NCI-H69 (cell line): ENCODE results near the gene INTS1.

Source experiments
- DNase-seq: peaks from one replicate; lab custom pipeline; 2025; lab: John Stamatoyannopoulos, UW

INTS1 gene

GRCh38 chr7:1503390-1503789, 799 bp downstream of the INTS1 start:
- DNase-seq = no peak

GRCh38 chr7:1502845-1503244, 1.3 kb downstream of the INTS1 start:
- DNase-seq = no peak

DNA sequence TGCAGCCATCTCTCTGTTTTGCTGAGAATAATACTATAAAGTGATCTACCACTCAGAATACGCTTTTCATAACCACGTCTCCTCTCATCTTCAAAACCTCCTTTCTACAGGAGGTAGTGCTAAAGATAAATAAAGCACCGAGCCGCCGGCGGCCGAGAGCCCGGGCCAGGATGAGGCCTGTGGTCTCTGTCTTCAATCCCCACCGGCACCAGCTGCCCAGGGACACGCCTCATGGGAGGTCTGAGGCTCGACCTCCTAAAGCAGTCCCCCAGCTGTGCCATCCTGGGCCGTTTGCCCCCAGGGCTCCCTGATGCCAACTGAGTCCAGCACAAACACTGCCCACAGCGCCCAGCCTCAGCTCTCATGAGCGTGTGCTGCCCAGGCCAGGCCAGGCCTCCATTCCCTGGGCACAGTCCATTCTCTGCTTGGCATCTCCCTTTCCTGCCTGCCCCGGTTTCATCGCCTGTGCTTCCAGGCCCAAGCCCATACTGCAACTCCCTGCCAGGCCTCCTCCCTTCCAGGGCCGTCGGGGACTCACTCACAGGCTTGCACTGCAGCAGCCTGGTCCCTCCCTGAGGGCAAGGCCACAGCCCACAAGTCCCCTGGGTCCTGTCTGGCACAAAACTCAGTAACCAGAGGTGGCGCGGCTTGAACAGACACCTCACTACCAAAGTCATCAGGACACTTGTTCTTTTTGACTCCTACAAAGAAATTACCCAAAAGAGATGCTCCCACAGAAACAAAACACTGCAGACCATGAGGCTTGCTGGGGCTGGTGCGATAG, 2.5 kb downstream of the INTS1 start:
- DNase-seq = no peak

GRCh38 chr7:1500064-1500807, 4.0 kb downstream of the INTS1 start:
- no peak for DNase-seq

GRCh38 chr7:1499367-1500029, 4.7 kb downstream of the INTS1 start:
- DNase-seq = no peak

DNA sequence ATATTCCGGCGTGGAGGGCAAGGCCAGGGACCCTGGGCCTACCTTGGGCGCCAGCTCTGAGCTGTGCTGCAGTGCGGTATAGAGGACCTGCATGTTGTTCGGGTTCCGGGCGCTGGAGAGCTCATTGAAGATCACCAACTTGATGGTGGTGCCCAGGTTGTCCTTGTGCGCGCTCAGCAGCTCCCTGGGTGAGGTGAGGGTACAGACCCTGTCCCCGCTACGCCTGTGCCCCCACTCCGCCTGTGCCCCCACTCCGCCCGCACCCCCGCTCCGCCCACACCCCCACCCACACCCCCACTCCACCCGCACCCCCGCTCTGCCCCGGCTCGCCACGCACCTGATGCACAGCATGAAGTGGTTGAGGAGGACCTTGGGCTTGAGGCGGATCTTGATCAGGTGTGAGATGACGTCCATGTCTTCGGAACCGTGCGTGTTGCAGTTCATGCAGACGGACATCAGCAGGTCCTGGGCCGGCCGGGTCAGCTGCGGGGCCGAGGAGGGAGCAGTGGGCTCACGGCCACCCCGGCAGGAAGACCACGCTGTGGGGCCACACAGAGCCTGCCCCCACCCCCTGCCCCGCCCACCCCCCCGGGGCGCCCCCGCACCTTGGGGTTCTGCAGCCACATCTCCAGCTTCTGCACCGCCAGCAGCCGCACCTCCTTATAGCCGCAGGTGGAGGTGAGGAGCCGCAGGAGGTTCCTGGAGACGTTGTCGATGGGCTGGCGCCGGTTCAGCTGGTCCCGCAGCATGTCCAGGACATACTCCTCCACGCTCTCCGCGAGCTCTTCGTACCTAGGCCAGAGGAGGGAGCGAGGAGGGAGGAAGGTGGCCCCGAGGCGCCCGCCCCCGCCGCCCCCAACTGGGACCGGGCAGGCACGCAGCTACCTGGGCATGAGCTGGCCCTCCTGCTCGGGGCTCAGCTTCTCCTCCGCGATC, 5.6 kb downstream of the INTS1 start:
- DNase-seq = no peak

GRCh38 chr7:1497293-1497927, 6.8 kb downstream of the INTS1 start:
- DNase-seq = no peak

DNA sequence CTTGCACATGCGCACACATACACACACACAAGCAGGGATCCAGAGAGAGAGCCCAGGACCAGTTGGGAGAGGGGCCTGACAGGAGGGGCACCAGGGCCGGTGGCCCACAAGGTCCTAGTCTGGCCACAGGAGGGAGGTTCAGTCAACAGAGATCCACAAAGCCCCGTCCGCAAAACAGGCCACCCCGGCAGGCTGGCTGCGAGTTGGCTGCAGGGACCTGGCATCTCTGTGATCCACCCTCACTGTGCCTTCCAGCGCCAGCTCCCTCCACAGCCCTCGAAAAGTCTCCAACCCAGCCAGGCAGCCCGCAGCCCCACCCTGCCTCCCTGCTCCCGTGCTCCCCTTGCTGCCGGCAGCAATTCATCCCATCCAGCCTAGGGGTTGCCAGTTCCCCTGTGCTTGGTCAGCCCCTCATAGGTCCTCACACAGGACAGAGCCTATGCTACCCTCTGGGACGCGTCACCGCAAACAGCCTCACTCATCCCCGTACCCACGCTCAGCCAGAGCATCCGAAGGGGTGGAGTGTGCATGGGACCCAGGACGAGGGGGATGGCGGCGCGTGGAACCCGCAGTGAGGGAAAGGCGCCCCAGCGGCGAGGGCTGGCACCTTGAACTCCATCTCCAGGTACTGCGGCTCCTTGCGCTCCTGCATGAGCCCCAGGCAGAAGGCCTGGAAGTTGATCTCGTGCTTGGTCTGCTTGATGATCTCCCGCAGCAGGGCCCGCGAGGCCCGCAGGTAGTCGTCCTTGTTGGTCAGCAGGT, 7.5 kb downstream of the INTS1 start:
- no peak for DNase-seq

DNA sequence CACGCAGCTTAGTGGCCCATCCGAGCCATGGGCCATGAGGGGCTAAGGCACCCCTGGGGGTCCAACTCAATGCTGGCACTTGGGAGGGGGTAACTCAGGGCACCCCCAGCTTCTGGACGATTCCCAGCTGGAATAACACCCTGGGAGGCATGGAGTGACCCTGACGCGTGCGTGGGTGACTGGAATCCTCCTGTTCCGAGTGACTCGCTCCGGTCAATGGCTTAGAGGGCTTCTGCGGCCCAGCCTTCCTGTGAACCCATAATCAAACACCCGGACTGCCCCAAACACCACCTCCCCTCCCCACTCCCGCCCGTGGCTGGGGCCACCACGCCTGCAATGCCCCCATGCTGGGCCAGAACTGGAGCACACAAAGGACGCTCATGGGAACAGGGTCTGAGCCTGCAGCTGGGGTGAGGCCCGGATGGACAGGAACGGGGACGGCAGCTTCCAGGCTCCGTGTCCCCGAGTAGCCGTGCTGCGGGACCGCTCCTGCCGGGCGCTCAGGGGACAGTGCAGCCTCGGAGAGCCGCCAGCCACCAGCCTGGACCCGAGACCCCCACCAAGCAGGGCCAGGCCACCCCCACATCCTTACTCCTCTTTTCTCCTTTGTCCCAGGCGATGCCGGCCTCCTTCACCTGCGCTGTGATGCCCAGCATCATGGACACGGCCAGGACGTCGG, 8.5 kb downstream of the INTS1 start:
- DNase-seq = no peak

- DNase-seq = no peak
Observed at GRCh38 chr7:1494866-1495563, 9.2 kb downstream of the INTS1 start.

DNA sequence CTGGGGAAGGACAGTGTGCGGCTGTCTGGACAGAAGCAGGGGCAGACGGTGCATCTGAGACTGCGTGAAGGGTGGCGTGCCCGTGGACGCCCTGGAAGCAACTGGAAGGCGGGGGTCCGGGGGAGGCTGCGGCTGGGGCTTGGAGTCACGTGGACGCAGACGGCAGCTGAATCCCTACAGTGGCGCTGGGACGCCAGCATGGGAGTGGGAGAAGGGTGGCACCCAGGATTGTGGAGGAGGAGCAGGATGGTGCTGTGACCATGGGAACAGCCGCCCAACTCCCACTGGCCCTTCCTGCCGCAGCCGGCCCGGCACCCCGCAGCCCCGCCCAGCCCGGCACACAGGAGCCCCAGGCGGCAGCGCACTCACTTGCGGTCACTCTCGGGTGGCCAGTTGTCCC, 9.7 kb downstream of the INTS1 start:
- no peak for DNase-seq

GRCh38 chr7:1493571-1493970, 10.6 kb downstream of the INTS1 start:
- DNase-seq = no peak

DNA sequence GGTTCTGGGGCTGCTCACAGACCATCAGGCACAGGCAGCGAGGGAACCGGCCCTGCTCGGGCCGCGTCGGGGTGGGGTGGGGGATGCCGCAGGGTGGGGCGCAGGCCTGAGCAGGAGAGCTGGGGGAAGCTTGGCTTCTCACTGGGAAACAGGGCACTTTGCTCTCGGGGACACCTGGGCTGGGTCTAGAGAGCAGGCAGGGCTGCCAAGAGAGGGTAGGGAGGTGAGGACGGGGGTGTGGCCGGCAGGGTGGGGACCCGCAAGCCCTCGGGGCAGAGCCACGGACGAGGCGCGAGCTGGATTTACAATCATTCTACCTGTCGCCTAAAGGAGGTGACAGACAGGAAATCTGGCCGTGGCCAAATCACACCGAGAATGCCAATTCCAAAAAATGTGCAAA, 11.1 kb downstream of the INTS1 start:
- no peak for DNase-seq

DNA sequence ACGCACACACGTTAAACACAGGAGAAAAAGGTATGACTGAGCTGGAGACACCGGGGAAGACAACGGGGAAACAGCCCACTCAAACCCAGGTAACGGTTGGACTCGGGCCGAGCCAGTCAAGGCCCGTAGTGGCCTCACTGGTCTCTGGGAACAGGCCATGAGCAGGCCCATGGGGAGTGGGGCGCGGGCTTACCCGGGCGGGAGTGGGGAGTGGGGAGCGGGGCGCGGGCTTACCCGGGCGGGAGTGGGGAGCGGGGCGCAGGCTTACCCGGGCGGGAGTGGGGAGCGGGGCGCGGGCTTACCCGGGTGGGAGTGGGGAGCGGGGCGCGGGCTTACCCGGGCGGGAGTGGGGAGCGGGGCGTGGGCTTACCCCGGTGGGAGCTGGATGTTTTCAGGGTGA, 11.5 kb downstream of the INTS1 start:
- DNase-seq = no peak

- no peak for DNase-seq
Observed at GRCh38 chr7:1492221-1492620, 12.0 kb downstream of the INTS1 start.

GRCh38 chr7:1490837-1491236, 13.4 kb downstream of the INTS1 start:
- DNase-seq = no peak

GRCh38 chr7:1489336-1489735, 14.9 kb downstream of the INTS1 start:
- no peak for DNase-seq

DNA sequence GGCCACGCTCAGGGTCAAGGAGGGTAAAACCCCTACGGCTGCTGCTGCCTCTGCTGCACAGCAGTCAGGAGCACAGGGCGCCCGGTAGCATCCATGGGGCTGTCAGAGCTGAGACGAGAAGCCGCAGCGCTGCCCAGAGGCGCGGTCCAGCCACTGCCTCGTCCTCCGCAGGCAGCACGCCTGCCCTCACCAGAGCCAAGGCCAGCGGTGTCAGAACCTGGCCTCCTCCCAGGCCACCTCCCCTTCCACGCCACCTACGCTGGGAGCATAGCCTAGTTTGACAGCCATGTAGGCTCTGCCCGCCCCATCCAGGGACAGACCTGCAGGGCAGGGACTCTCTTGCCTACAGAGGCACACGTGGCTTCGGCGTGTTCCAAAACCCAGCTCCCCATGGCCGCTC, 16.2 kb downstream of the INTS1 start:
- no peak for DNase-seq

DNA sequence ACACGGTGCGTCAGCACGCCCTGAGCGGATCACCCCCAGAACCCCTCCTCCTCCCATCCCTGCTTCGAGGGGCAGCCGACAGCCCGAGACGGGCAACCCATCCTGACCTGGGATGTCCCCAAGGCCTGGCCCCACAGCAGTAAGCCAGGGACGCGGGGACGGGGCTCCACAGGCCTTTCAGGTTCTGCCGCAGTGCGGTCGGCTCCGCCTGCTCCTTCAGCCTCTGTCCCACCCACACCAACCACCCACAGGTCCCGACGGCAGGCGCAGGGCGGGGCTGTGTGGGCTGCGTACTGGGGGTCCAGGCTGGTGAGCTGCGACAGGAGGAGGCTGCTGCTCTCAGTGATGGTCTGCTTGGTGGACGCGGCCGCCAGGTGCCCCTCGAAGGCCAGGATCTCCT, 16.7 kb downstream of the INTS1 start:
- DNase-seq = no peak

GRCh38 chr7:1486571-1486970, 17.6 kb downstream of the INTS1 start:
- DNase-seq = no peak
